DMS53 treated with DMSO at 0.1 percent for 48 hours (cell line): ENCODE measurements around the gene SOX10.

Experiments used
- DNase-seq: peaks from one replicate; lab custom pipeline; 2025; ENCODE audit not compliant: unreplicated experiment; lab: John Stamatoyannopoulos, UW

Gene SOX10

DNA sequence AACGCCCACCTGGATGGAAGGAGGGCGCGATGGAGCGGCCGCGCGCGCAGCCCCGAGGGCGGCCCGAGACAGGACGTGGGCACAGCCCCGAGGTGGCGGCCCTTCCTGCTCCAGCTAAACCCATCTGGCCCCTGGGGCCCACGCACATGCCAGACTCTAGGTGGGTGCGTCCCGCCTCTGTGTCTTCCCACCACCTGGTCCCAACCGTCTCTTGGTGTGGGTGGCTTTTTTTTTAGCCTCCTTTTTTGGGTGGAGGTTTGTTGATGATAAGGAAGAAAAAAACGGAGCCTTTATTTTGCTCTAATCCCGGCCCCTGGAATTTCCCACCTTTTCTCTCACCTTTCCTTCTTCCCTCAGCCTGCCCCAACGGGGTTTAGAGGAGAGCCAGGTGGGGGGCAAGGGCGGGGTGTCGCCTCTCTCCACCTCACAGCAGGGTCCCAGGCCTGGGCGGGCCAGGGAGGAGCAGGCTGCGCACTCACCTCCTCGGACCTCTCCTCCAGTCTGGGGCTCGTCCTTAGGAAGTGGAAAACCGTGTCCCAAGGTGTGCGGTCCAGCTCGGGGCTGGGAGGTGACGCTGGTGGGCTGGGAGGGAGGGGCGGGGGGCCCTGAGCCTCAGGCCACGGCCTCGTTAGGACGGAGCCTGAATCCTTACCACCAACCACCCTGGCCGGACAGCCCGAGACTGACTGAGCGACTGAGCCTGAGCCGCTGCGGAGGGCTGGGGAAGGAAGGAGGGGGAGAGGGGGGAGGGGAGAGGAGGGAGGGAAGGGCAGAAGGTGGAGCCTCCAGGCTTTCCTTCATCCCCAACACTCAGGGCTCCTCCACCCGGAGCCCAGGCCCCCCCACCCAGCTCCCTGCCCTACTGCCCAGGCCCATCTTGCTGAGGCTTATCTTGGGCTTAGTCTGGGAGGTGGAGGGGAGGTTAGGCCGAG is at the start of gene SOX10:
Gene SOX10, minus strand, starts transcription at position 696 of the 932 bp plus-strand sequence. CDS start 771 bp downstream, outside the sequence.
- no peak for DNase-seq

DNA sequence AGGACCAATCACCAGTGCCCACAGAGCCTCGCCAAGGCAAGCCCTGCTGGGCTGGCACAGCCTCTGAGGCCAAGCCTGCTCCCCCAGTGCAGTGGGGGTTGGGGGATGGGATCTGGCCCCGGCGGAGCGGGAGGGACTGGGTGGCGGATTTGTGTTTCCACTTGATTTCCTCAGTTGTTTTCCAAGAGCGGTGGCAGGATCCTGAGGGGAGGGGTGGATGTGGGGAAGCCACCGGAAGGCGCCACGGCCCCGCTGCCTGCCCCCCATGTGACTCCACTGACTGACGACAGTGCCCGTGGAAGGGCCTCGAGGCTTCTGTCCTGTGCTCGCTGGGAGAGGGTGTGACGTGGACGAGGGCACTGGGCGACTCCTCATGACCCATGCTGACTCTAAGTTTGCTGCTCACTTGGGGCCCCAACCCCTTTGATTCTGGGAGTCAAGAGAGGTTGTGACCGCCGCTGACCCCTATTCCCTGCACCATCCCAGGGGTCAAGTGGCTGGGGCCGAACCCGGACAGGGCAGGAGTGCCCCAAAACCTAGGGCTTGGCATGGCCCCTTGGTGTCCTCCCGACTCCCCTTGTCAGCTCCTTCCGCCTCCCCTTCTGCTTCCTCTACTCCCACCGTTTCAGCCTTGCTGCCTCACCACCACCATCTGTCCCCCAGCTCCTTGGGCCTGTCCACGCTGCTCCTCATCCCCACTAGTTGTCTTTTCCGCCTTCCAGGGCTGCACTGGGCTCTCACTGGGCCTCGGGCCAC is 49.3 kb upstream of the SOX10 start:
- DNase-seq: no peak

- no peak for DNase-seq
These were observed 48.5 kb upstream of the SOX10 start for GRCh38 chr22:38032681-38033521.

- no peak for DNase-seq
These were observed 47.1 kb upstream of the SOX10 start for GRCh38 chr22:38031491-38031890.

DNA sequence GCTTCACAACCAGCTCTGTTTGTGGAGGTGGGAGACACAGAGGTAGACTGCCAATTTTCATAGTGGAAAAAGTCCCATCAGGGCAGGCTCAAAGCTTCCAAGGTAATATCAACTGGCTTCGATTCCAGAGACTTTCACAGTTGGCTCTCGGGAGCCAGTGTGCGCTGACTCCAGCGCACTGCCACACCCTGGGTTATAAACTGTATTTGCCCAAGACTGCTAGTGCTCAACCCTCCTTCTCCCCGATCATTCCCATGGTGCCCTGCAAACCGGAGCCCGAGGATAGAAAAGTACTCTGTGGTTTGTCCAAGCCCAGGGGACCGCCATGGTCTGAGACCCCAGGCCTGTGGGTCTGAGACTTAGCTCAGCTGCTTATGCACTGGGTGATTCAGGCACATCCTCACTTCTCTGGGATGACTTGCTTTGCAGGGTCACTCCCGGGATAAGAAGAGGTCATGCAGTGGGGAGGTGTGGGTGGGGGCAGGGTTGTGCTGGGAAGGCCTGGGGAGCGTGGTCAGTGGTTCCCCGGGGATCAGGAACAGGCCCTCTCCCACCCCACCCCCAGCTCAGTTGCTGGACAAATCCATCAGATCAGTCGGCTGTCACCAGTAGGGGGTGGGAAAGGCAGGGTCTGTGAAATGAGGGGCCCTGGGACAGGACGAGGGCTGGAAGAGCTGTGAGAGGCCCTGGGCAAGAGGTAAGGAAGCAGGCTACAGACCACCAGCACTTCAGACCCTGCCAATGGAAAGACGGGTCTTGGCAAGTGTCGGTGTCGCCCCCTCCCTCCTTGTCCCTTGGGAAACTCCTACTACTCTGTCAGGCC is 46.2 kb upstream of the SOX10 start:
- DNase-seq: no peak

DNA sequence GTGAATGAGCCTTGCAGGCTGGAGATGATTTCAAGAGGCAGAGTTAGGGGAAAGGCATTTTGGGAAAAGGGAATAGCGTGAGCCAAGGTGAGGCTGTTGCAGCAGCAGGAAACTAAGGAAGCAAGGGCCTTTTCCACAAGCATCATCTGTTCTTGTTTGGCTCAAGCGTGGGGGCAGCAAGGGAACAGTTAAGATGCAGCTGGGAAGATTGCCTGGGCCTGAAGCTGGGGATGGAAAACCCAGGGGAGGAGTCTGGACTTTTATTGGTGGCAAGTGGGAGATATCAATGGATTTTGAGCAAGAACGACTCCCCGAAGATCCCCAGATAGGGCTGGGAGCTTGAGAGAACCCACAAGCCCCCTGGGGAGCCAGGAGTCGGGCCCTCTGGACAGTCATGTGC is 45.5 kb upstream of the SOX10 start:
- DNase-seq: no peak

GRCh38 chr22:38029370-38029769 is 45.0 kb upstream of the SOX10 start:
- DNase-seq: no peak

DNA sequence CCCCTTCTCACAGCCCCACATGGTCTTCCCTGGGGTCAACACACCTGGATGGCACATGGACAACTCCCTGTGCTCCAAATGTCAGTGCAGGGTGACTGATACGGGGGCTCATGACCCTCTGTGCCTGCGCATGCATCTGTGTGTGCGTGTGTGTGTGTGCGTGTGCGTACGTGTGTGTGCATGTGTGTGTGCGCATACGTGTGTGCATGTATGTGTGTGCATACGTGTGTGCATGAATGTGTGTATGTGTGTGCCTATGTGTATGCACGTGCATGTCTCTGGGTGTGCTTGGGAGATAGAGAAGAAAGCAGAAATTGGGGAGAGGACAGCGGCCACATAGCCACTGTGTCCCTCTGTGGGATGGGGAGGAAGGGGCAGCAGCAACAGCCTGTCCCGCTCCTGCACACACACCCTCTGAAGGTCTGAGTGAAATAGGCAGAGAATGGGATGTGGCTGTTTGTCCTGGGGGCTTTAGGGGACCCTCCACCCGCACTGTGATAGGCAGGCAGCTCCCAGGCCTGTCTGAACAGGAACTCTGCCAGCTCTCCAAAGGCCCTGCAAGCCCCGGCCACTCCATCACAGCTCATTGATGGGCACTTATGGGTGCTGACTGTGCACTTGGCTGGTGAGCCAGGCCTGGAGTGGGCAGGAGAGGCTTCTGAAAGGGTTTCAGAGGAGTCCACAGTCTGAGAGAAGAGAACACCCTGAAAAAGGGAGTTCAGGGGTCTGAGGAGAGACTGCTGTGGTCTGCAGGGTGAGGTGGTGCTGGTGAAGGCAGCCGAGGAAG is 44.2 kb upstream of the SOX10 start:
- no peak for DNase-seq

DNA sequence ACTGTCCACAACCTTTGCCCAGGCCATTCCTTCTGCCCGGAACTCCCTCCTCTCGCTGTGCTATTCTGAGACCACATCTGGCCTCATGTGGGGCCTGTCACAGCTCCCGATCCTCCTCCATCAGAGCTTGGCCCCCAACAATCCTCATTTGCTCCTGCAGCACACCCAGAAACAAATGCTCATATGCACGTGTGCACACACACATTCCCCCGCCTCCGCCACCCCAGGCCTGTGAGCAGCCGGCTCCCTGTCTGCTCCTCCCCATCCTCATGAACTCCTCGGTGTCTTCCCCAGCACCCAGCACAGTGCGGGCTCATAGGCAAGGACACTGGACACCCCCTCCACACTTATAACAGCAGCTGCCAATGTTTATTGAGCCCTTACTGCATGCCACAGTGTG is 43.1 kb upstream of the SOX10 start:
- DNase-seq: no peak

DNA sequence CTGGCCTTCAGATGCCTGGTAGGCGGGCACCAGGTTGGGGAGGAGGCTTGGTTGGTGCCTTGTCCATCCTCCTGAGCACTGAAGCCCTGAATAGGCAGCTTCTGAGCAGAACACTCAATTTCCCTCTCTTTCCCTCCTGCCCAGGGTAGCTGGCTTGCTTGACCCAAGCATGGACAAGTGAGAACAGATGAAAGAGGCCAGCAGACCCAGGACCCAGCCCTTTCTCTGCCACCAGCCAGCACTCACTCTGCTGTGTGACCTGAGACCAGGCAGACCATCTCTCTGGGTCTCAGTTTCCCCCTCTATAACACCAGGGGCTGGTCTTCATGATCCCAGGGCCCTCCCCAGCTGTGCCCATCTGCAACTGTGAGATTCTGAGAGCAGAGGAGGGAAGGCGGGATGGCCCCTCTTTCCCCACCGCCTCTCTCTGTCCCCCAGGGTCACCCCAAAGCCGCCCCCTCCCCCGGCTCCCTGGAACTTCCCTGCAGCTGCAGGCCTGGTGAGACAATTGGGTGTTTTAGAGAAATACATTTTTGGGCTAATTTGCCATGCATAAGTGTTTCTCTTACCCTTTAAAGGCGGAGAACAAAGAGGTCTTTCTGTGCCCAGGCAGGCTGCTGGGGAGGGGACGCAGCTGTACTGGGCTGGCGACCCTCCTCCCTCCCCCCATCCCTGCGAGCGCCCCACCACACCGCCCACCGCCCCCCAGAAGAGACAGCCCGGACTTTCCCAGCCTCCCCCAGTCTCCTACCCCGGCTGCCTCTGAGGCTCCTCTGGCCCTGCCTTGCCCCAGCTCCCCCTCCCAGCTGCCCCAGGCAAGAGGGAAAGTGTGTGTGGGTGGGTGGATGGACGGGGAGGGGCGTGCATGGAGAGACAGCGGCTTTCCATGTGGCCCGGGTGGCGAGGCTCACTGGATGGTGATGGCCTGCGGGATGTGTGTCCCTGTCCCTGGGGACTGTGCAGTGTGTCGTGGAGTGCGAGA is 42.1 kb upstream of the SOX10 start:
- DNase-seq: no peak

GRCh38 chr22:38025514-38025913 is 41.2 kb upstream of the SOX10 start:
- DNase-seq: no peak

DNA sequence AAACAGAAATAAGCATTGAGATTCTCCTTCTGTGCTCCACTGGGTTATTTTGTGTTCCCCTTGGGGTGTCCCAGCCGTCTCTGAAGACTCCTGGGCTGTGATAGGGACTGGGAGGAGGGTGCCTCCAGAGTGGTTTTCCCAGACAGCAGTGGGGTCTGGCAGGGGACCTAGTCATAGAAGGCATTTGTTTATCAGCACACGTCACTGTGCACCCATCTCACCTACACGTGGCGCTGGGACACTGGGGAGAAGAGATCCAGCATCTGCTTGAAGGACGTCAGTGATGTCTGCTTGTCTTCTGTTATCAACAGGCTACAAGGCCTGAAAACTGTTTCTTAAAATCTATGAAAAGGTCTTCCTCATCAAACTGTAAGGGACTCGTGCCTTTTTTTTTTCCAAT is 38.7 kb upstream of the SOX10 start:
- DNase-seq: no peak

- DNase-seq: no peak
These were observed 36.9 kb upstream of the SOX10 start for GRCh38 chr22:38021206-38021605.

DNA sequence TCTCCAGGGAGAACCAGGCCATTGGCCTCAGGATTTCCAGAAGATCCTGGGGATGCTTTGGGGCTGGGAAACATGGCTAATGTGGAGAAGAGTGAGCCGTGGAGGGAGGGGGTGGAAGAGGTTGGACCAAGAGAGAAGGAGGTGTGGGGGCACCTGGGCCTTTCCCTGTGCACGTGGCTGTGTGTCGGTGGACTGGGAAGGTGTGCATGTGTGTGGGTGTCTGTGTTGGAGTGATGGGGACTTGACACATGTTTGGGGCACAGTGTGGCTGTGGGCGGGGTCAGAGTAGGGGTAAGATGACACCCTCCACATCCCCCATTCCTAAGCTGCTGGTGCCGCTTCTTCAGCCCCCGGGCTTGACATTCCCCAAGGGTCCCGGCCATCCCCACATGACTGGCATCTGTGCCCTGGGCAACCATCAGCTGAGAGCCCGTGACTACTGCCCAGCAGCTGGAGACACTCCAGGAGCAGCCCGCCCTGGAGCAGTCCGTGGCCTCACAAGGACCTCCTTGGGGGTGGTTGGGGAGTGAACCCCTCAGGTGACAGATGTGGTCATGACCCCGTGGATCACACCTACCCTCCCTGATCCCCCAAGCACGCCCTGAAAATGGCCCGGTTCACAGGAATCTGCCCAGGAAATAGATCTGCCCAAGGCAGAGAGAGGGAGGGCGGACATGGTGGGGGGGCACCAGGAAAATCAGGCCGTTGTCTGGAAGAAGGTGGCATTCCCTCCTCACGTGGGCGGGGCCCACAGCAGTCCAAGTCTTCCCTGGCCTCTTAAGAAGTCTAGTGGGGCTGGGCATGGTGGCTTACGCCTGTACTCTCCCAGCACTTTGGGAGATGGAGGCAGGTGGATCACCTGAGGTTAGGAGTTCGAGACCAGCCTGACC is 34.8 kb upstream of the SOX10 start:
- no peak for DNase-seq

GRCh38 chr22:38017939-38018885 is 33.9 kb upstream of the SOX10 start:
- no peak for DNase-seq

DNA sequence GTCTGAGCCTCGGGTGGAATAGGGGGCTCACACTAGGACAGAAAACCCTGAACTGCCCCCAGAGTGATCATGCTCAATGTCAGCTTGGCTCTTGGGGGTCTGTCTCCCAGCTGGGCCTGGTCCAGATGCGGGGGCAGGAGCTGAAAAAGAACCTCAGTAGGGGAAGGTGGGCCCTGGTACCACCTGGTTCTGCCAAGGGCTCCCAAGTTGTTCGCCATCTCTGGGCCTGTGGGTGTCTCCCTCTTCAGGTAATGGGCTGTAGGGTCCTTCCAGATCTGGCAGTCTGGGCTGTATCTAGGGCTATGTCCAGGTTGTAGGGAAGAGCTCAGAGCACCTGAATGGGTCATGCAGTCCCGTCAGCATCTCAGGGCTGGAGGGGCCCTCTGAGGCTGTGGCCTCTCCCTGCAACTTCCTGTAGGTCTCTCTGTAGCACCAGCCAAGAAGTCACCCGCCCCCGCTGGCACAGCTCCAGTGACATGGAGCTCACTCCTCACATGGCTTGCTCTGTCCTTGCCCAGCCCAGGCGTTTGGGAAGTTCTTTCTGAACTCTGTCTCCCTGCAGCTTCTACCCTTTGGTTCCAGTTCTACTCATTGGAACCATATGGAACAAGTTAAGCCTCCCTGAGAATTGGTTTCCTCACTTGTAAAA is 33.0 kb upstream of the SOX10 start:
- no peak for DNase-seq
